Gastrocnemius medialis (tissue), 4 donors: Measurements from ENCODE around the gene RNF214.

ENCODE experiments used
- CTCF ChIP-seq, 5 experiments: fragments of 450-650 bp in 3 of 5; fragments of 200-600 bp in 2 of 5; sonication (generic) in 2 of 5; IDR thresholded peaks in 4 of 5; conservative IDR thresholded peaks in 1 of 5; 1 replicate in 4 of 5; 2 replicates in 1 of 5; pipeline ENCODE4 v1.5.1; 2016 to 2019; ENCODE audit warnings: antibody characterized with exemption in 5 of 5, mild to moderate bottlenecking in 3 of 5, moderate library complexity in 3 of 5
- POLR2A ChIP-seq, 2 donors: fragments of 450-650 bp; IDR thresholded peaks; one replicate each; pipeline ENCODE4 v1.6.1; 2017; ENCODE audit warnings: antibody characterized with exemption in 2 of 2, mild to moderate bottlenecking in 2 of 2, moderate library complexity in 2 of 2

GRCh38 chr11:117187007-117187406 is 45.5 kb upstream of the RNF214 start:
- TF ChIP-seq CTCF (IDR thresholded peaks at IDR 0.05 in 4 of 5, conservative IDR thresholded peaks at IDR 0.05 in 1 of 5), result no peak
- no peak for TF ChIP-seq POLR2A (IDR thresholded peaks at IDR 0.05)
